GM23338 (cell line): ENCODE measurements around the gene VEPH1. TPM values are rescaled to one million over a fixed set of nuclear protein-coding genes. Genes with fewer than 3 reads are reported as not detected.

Source experiments
- ATAC-seq: fragments of 200-7000 bp; cut with Tn5 transposase; 3 replicates; pipeline ENCODE4 v1.9.1; 2020
- DNase-seq: peaks from one replicate; pipeline ENCODE4 v3.0.0-alpha.2; 2015; ENCODE audit warnings: low spot score
- H2AFZ ChIP-seq: fragments of 200-600 bp; sonication (generic); 2 replicates; pipeline ENCODE4 v1.8.0; 2016; ENCODE audit warnings: antibody characterized with exemption, mild to moderate bottlenecking, moderate library complexity
- H3F3A ChIP-seq: fragments of 200-600 bp; sonication (generic); replicated peaks from 2 replicates; pipeline ENCODE4 v1.8.0; 2017; ENCODE audit warnings: antibody characterized with exemption, mixed run types, low read depth
- H3K27ac ChIP-seq: fragments of 200-600 bp; sonication (generic); 2 replicates; pipeline ENCODE4 v1.6.1; 2016; ENCODE audit warnings: low read depth
- H3K27me3 ChIP-seq: fragments of 200-600 bp; sonication (generic); 2 replicates; pipeline ENCODE4 v1.8.0; 2016; ENCODE audit warnings: mild to moderate bottlenecking, mixed run types, moderate library complexity; ENCODE audit not compliant: insufficient read depth
- H3K36me3 ChIP-seq: fragments of 200-600 bp; sonication (generic); 2 replicates; pipeline ENCODE4 v1.8.0; 2016; ENCODE audit warnings: mild to moderate bottlenecking; ENCODE audit not compliant: insufficient read depth
- H3K4me1 ChIP-seq: fragments of 200-600 bp; sonication (generic); 2 replicates; pipeline ENCODE4 v1.8.0; 2016; ENCODE audit warnings: mild to moderate bottlenecking, moderate library complexity; ENCODE audit not compliant: insufficient read depth
- H3K4me2 ChIP-seq: fragments of 200-600 bp; sonication (generic); 2 replicates; pipeline ENCODE4 v1.7.1; 2017; ENCODE audit warnings: mixed run types
- H3K4me3 ChIP-seq: fragments of 200-600 bp; sonication (generic); 2 replicates; pipeline ENCODE4 v1.6.1; 2016; ENCODE audit warnings: mixed run types
- H3K79me2 ChIP-seq: fragments of 200-600 bp; sonication (generic); replicated peaks from 2 replicates; pipeline ENCODE4 v1.8.0; 2017; ENCODE audit warnings: mild to moderate bottlenecking; ENCODE audit not compliant: insufficient read depth
- H3K9me2 ChIP-seq: fragments of 200-600 bp; sonication (generic); 2 replicates; pipeline ENCODE4 v1.8.0; 2017; ENCODE audit not compliant: insufficient read depth
- H4K20me1 ChIP-seq: fragments of 200-600 bp; sonication (generic); replicated peaks from 2 replicates; pipeline ENCODE4 v1.8.0; 2017; ENCODE audit warnings: mild to moderate bottlenecking; ENCODE audit not compliant: insufficient read depth
- H3K27ac Mint-ChIP-seq: 2 replicates; pipeline ENCODE4 v1.8.0; 2020; ENCODE audit warnings: inconsistent platforms, mild to moderate bottlenecking, moderate library complexity, mixed read lengths
- H3K27me3 Mint-ChIP-seq: 3 replicates; pipeline ENCODE4 v1.8.0; 2022; ENCODE audit warnings: low read depth, mild to moderate bottlenecking, moderate library complexity, mixed read lengths, inconsistent platforms; ENCODE audit not compliant: insufficient read depth, poor library complexity
- H3K36me3 Mint-ChIP-seq: 3 replicates; pipeline ENCODE4 v1.8.0; 2021; ENCODE audit warnings: low read depth, mild to moderate bottlenecking, inconsistent platforms, moderate library complexity, mixed read lengths
- H3K4me1 Mint-ChIP-seq: 3 replicates; pipeline ENCODE4 v1.8.0; 2020; ENCODE audit warnings: mild to moderate bottlenecking, inconsistent platforms, mixed read lengths
- H3K4me3 Mint-ChIP-seq: 3 replicates; pipeline ENCODE4 v1.8.0; 2021; ENCODE audit warnings: moderate library complexity, mild to moderate bottlenecking, inconsistent platforms, mixed read lengths
- H3K9me3 Mint-ChIP-seq: 3 replicates; pipeline ENCODE4 v1.8.0; 2020; ENCODE audit warnings: moderate library complexity, mild to moderate bottlenecking, inconsistent platforms, mixed read lengths
- CREB1 ChIP-seq: fragments of 250-450 bp; sonication (Bioruptor Pico); IDR thresholded peaks from 2 replicates; pipeline ENCODE4 v1.5.0; 2020; ENCODE audit warnings: low read depth, mild to moderate bottlenecking, moderate library complexity
- EZH2 ChIP-seq: fragments of 200-600 bp; sonication (generic); IDR thresholded peaks from one replicate; pipeline ENCODE4 v1.8.0; 2017; ENCODE audit warnings: antibody characterized with exemption, mild to moderate bottlenecking, low read depth; ENCODE audit not compliant: unreplicated experiment
- EZH2phosphoT487 ChIP-seq: fragments of 200-600 bp; sonication (generic); IDR thresholded peaks from one replicate; pipeline ENCODE4 v1.8.1; 2018; ENCODE audit warnings: antibody characterized with exemption; ENCODE audit not compliant: unreplicated experiment
- JUNB ChIP-seq: IDR thresholded peaks from one replicate; pipeline ENCODE4 v1.6.1; 2016; ENCODE audit warnings: antibody characterized with exemption; ENCODE audit not compliant: unreplicated experiment
- POLR2AphosphoS5 ChIP-seq: IDR thresholded peaks from 2 replicates; pipeline ENCODE4 v1.6.1; 2016; ENCODE audit warnings: antibody characterized with exemption, low read depth
- STAT1 ChIP-seq: IDR thresholded peaks from one replicate; pipeline ENCODE4 v1.6.1; 2016; ENCODE audit warnings: antibody characterized with exemption; ENCODE audit not compliant: unreplicated experiment
- ZNF114 ChIP-seq: fragments of 250-450 bp; sonication (Bioruptor Pico); IDR thresholded peaks from 2 replicates; pipeline ENCODE4 v1.5.0; 2020; ENCODE audit warnings: mild to moderate bottlenecking, moderate library complexity
- ZNF331 ChIP-seq: fragments of 250-450 bp; sonication (Bioruptor Pico); IDR thresholded peaks from 2 replicates; pipeline ENCODE4 v1.5.0; 2020; ENCODE audit warnings: low read depth, mild to moderate bottlenecking, moderate library complexity
- polyA plus RNA-seq: library from polyadenylated mRNA; unstranded; fragments of >200 nt; fragmentation: Nextera tagmentation; extraction: Ambion mirVana; gene quantifications from 2 replicates; pipeline ENCODE4 v1.2.1, GENCODE V29; 2016
- total RNA-seq: library from RNA; depleted of rRNA; stranded (reverse); fragments of >200 nt; shearing (Covaris generic); gene quantifications from 2 replicates; pipeline ENCODE4 v1.2.3, GENCODE V29; 2014
- TF ChIP-seq, protein P1 (sequence below), 2 experiments: fragments of 200-600 bp in 1 of 2; sonication (generic) in 1 of 2; conservative IDR thresholded peaks; 2 replicates each; pipeline versions ENCODE4 v1.5.1 to v1.6.1; 2016 to 2017; ENCODE audit warnings: antibody characterized with exemption in 2 of 2, low read depth in 2 of 2, mild to moderate bottlenecking in 2 of 2, moderate library complexity in 1 of 2
- TF ChIP-seq, protein P2 (sequence below): IDR thresholded peaks from one replicate; pipeline ENCODE4 v1.6.1; 2018; ENCODE audit warnings: antibody characterized with exemption; ENCODE audit not compliant: unreplicated experiment
- TF ChIP-seq, protein P3 (sequence below): IDR thresholded peaks from 2 replicates; pipeline ENCODE4 v1.6.1; 2016; ENCODE audit warnings: antibody characterized with exemption

The VEPH1 gene
- total and polyA plus RNA-seq, 2 experiments from 2014 or later: 15.4 to 33.8 TPM

DNA sequence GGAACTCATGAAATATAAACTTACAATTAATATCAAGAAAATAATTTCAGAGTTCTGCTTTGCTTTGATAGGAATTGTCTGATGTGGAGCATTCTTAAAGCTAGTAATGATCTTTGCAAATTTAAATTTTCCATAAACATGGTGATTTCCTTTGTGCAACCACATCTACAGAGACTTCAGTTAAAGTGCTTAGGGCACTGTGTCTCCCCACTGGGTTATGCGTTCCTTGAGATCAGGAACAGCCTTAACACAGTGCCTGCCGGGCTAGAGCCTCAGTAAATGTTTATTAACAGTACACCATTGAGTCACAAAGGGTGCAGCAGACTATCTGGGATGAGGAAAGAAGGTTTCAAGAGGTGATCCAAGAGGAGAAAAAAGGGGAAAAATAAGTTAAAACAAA is 235.2 kb downstream of the VEPH1 start:
- H3K4me3 ChIP-seq: no peak overlapping the region
- peaks cover 5% of the 10 kb centered on the region for H3K4me1 Mint-ChIP-seq
- no peak for ATAC-seq
- peaks cover 2% of the 10 kb centered on the region; the same call in 1 of the 3 replicates for H3K36me3 Mint-ChIP-seq
- H3K9me2 ChIP-seq: peaks cover 4% of the 10 kb centered on the region
- no peak for TF ChIP-seq JUNB
- TF ChIP-seq, protein P1, sequence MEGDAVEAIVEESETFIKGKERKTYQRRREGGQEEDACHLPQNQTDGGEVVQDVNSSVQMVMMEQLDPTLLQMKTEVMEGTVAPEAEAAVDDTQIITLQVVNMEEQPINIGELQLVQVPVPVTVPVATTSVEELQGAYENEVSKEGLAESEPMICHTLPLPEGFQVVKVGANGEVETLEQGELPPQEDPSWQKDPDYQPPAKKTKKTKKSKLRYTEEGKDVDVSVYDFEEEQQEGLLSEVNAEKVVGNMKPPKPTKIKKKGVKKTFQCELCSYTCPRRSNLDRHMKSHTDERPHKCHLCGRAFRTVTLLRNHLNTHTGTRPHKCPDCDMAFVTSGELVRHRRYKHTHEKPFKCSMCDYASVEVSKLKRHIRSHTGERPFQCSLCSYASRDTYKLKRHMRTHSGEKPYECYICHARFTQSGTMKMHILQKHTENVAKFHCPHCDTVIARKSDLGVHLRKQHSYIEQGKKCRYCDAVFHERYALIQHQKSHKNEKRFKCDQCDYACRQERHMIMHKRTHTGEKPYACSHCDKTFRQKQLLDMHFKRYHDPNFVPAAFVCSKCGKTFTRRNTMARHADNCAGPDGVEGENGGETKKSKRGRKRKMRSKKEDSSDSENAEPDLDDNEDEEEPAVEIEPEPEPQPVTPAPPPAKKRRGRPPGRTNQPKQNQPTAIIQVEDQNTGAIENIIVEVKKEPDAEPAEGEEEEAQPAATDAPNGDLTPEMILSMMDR (conservative IDR thresholded peaks at IDR 0.05; ENCODE audit: low read depth in 2 of 2): no peak
- no peak for TF ChIP-seq ZNF331 (CRISPR knock-in tag)
- TF ChIP-seq STAT1: no peak
- no peak for TF ChIP-seq EZH2
- TF ChIP-seq CREB1 (CRISPR knock-in tag): no peak
- TF ChIP-seq, protein P2, sequence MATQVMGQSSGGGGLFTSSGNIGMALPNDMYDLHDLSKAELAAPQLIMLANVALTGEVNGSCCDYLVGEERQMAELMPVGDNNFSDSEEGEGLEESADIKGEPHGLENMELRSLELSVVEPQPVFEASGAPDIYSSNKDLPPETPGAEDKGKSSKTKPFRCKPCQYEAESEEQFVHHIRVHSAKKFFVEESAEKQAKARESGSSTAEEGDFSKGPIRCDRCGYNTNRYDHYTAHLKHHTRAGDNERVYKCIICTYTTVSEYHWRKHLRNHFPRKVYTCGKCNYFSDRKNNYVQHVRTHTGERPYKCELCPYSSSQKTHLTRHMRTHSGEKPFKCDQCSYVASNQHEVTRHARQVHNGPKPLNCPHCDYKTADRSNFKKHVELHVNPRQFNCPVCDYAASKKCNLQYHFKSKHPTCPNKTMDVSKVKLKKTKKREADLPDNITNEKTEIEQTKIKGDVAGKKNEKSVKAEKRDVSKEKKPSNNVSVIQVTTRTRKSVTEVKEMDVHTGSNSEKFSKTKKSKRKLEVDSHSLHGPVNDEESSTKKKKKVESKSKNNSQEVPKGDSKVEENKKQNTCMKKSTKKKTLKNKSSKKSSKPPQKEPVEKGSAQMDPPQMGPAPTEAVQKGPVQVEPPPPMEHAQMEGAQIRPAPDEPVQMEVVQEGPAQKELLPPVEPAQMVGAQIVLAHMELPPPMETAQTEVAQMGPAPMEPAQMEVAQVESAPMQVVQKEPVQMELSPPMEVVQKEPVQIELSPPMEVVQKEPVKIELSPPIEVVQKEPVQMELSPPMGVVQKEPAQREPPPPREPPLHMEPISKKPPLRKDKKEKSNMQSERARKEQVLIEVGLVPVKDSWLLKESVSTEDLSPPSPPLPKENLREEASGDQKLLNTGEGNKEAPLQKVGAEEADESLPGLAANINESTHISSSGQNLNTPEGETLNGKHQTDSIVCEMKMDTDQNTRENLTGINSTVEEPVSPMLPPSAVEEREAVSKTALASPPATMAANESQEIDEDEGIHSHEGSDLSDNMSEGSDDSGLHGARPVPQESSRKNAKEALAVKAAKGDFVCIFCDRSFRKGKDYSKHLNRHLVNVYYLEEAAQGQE: no peak
- TF ChIP-seq EZH2phosphoT487: no peak
- TF ChIP-seq POLR2AphosphoS5: no peak
- TF ChIP-seq, protein P3, sequence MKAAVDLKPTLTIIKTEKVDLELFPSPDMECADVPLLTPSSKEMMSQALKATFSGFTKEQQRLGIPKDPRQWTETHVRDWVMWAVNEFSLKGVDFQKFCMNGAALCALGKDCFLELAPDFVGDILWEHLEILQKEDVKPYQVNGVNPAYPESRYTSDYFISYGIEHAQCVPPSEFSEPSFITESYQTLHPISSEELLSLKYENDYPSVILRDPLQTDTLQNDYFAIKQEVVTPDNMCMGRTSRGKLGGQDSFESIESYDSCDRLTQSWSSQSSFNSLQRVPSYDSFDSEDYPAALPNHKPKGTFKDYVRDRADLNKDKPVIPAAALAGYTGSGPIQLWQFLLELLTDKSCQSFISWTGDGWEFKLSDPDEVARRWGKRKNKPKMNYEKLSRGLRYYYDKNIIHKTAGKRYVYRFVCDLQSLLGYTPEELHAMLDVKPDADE: no peak
- TF ChIP-seq ZNF114 (CRISPR knock-in tag): no peak
- no peaks in the 10 kb centered on the region for H3K27me3 ChIP-seq
- no peak overlapping the region for H3K27ac ChIP-seq
- H3K4me2 ChIP-seq: no peak overlapping the region
- no peak overlapping the region for H2AFZ ChIP-seq
- H3K27ac Mint-ChIP-seq: no peak overlapping the region
- H3K4me1 ChIP-seq: peaks cover 5% of the 10 kb centered on the region; the same call in 1 of the 2 replicates
- no peaks in the 10 kb centered on the region for H3K36me3 ChIP-seq
- no peaks in the 10 kb centered on the region for H3K79me2 ChIP-seq
- H4K20me1 ChIP-seq: no peaks in the 10 kb centered on the region
- no peaks in the 10 kb centered on the region for H3F3A ChIP-seq
- H3K27me3 Mint-ChIP-seq: no peaks in the 10 kb centered on the region
- no peak overlapping the region for H3K4me3 Mint-ChIP-seq
- no peak for DNase-seq
- no peaks in the 10 kb centered on the region; the same call in 2 of the 3 replicates for H3K9me3 Mint-ChIP-seq
